OCI-LY3 (cell line): ENCODE measurements around the gene CNTNAP2.

Experiments used
- H2AFZ ChIP-seq: fragments of 200-600, 300-600 bp; shearing (Covaris generic); 2 replicates; pipeline ENCODE4 v1.6.0; 2014; ENCODE audit warnings: antibody characterized with exemption, low read depth, low read length
- H3K27ac ChIP-seq: fragments of 200-600, 300-600 bp; sonication (generic); 2 replicates; pipeline ENCODE4 v1.5.1; 2014; ENCODE audit warnings: mild to moderate bottlenecking, low read length, moderate library complexity, mixed read lengths
- H3K27me3 ChIP-seq: fragments of 200-600, 300-600 bp; sonication (generic); 2 replicates; pipeline ENCODE4 v1.6.1; 2014; ENCODE audit warnings: low read depth, low read length, mixed read lengths
- H3K36me3 ChIP-seq: fragments of 200-600, 300-600 bp; sonication (generic); replicated peaks from 2 replicates; pipeline ENCODE3; 2014; ENCODE audit warnings: low read depth, low read length, mixed read lengths
- H3K4me1 ChIP-seq: fragments of 300-600, 200-600 bp; sonication (generic); 2 replicates; pipeline ENCODE4 v1.6.1; 2014; ENCODE audit warnings: low read length, mixed read lengths
- H3K4me2 ChIP-seq: fragments of 200-600, 300-600 bp; sonication (generic); 2 replicates; pipeline ENCODE4 v1.6.1; 2014; ENCODE audit warnings: low read length, mixed read lengths
- H3K4me3 ChIP-seq: fragments of 300-600, 200-600 bp; sonication (generic); 2 replicates; pipeline ENCODE4 v1.5.1; 2014; ENCODE audit warnings: antibody characterized with exemption, mild to moderate bottlenecking, low read length, moderate library complexity
- H3K79me2 ChIP-seq: fragments of 300-600, 200-600 bp; shearing (Covaris generic); 2 replicates; pipeline ENCODE4 v1.6.1; 2014; ENCODE audit warnings: mild to moderate bottlenecking, low read length, mixed read lengths
- H3K9ac ChIP-seq: fragments of 300-600, 200-600 bp; shearing (Covaris generic); 2 replicates; pipeline ENCODE4 v1.6.0; 2014; ENCODE audit warnings: mild to moderate bottlenecking, low read length, moderate library complexity
- H3K9me3 ChIP-seq: fragments of 200-600, 300-600 bp; shearing (Covaris generic); 2 replicates; pipeline ENCODE4 v1.6.1; 2014; ENCODE audit warnings: low read length, mixed read lengths; ENCODE audit not compliant: insufficient read depth
- H4K20me1 ChIP-seq: fragments of 200-600, 300-600 bp; sonication (generic); 2 replicates; pipeline ENCODE4 v1.6.1; 2016; ENCODE audit warnings: low read length, mixed read lengths; ENCODE audit not compliant: insufficient read depth
- CTCF ChIP-seq: fragments of 200-600, 300-600 bp; sonication (generic); IDR thresholded peaks from 2 replicates; pipeline ENCODE4 v1.5.1; 2014; ENCODE audit warnings: antibody characterized with exemption, low read length, low read depth
- EZH2phosphoT487 ChIP-seq: fragments of 200-600 bp; shearing (Covaris generic); IDR thresholded peaks from 2 replicates; pipeline ENCODE4 v1.6.1; 2018; ENCODE audit warnings: antibody characterized with exemption, mixed run types, low read depth

CNTNAP2 gene

GRCh38 chr7:146874722-146875121 lies 758.1 kb downstream of the CNTNAP2 start:
- Histone ChIP-seq H3K9ac (no peak overlapping the region), H3K4me3 (no peak overlapping the region), H3K27ac (no peak overlapping the region), H3K4me1 (no peaks in the 10 kb centered on the region), H3K36me3 (no peaks in the 10 kb centered on the region), H2AFZ (no peak overlapping the region), H3K9me3 (no peaks in the 10 kb centered on the region), H4K20me1 (no peaks in the 10 kb centered on the region), H3K27me3 (no peaks in the 10 kb centered on the region), H3K79me2 (no peaks in the 10 kb centered on the region), H3K4me2 (no peak overlapping the region)
- TF ChIP-seq CTCF: no peak

- no peak for TF ChIP-seq CTCF
- no peak for TF ChIP-seq EZH2phosphoT487
- no peak overlapping the region for H3K27ac ChIP-seq
These were observed 758.7 kb downstream of the CNTNAP2 start for GRCh38 chr7:146875237-146875785.

GRCh38 chr7:146875981-146876380 lies 759.4 kb downstream of the CNTNAP2 start:
- Histone ChIP-seq H3K36me3 (no peaks in the 10 kb centered on the region), H3K27me3 (no peaks in the 10 kb centered on the region), H4K20me1 (no peaks in the 10 kb centered on the region), H3K9ac (no peak overlapping the region), H3K4me1 (no peaks in the 10 kb centered on the region), H3K79me2 (no peaks in the 10 kb centered on the region), H3K27ac (no peak overlapping the region), H3K9me3 (no peaks in the 10 kb centered on the region), H3K4me3 (no peak overlapping the region), H3K4me2 (no peak overlapping the region), H2AFZ (no peak overlapping the region)
- no peak for TF ChIP-seq EZH2phosphoT487
- TF ChIP-seq CTCF: no peak

More at GRCh38 chr7:146875237-146875785, 758.7 kb downstream of the CNTNAP2 start:
- H2AFZ ChIP-seq: no peak overlapping the region
- H3K4me1 ChIP-seq: no peaks in the 10 kb centered on the region
- H3K79me2 ChIP-seq: no peaks in the 10 kb centered on the region
- no peak overlapping the region for H3K4me2 ChIP-seq
- H3K4me3 ChIP-seq: no peak overlapping the region
- no peaks in the 10 kb centered on the region for H3K9me3 ChIP-seq
- no peaks in the 10 kb centered on the region for H3K27me3 ChIP-seq
- H4K20me1 ChIP-seq: no peaks in the 10 kb centered on the region
- H3K9ac ChIP-seq: no peak overlapping the region
- no peaks in the 10 kb centered on the region for H3K36me3 ChIP-seq

GRCh38 chr7:146876411-146876810 lies 759.8 kb downstream of the CNTNAP2 start:
- no peak overlapping the region for H3K9ac ChIP-seq
- no peaks in the 10 kb centered on the region for H3K9me3 ChIP-seq
- H3K27me3 ChIP-seq: no peaks in the 10 kb centered on the region
- TF ChIP-seq CTCF: no peak
- no peak for TF ChIP-seq EZH2phosphoT487
- H4K20me1 ChIP-seq: no peaks in the 10 kb centered on the region
- no peaks in the 10 kb centered on the region for H3K36me3 ChIP-seq
- H3K27ac ChIP-seq: no peak overlapping the region
- H3K4me1 ChIP-seq: no peaks in the 10 kb centered on the region
- no peak overlapping the region for H3K4me3 ChIP-seq
- H2AFZ ChIP-seq: no peak overlapping the region
- H3K79me2 ChIP-seq: no peaks in the 10 kb centered on the region
- no peak overlapping the region for H3K4me2 ChIP-seq
